Choroid plexus epithelial cell (primary cell): Measurements from ENCODE around the gene DCLRE1C.
"Not testable (repeated sequence)": the region's sequence is repeated elsewhere in the genome, so short reads cannot be mapped to it uniquely, and the experiment has no call there.

Experiments used
- DNase-seq: peaks from one replicate; pipeline ENCODE4 v3.0.0-alpha.2; 2010; ENCODE audit warnings: low read depth
- H3K4me3 ChIP-seq: 2 replicates; pipeline ENCODE4 v1.5.1; 2011; ENCODE audit warnings: low read depth, mild to moderate bottlenecking, control low read depth, low read length, moderate library complexity
- CTCF ChIP-seq: conservative IDR thresholded peaks from 2 replicates; pipeline ENCODE4 v1.5.1; 2011; ENCODE audit warnings: low read depth, mild to moderate bottlenecking, control low read depth, inconsistent platforms, low read length, moderate library complexity

Gene DCLRE1C

GRCh38 chr10:14952851-14953423 lies 959 bp downstream of the DCLRE1C start:
- peak overlapping the region; percentile 85 for H3K4me3 ChIP-seq
- no peak for TF ChIP-seq CTCF
- DNase-seq = peak; percentile 25

- peak; percentile 40 for DNase-seq
- H3K4me3 ChIP-seq = no peak overlapping the region
- no peak for TF ChIP-seq CTCF
Observed at GRCh38 chr10:14949291-14949690, 4.6 kb downstream of the DCLRE1C start.

- no peak for DNase-seq
- H3K4me3 ChIP-seq = no peak overlapping the region
- no peak for TF ChIP-seq CTCF
Observed at GRCh38 chr10:14947268-14947667, 6.6 kb downstream of the DCLRE1C start.

GRCh38 chr10:14945108-14945507 lies 8.8 kb downstream of the DCLRE1C start:
- DNase-seq = no peak
- no peak for TF ChIP-seq CTCF
- no peak overlapping the region for H3K4me3 ChIP-seq

GRCh38 chr10:14942950-14943338 lies 11.0 kb downstream of the DCLRE1C start:
- not testable (repeated sequence) for DNase-seq, H3K4me3 ChIP-seq

GRCh38 chr10:14942147-14942949 lies 11.5 kb downstream of the DCLRE1C start:
- not testable (repeated sequence) for H3K4me3 ChIP-seq, DNase-seq

GRCh38 chr10:14938971-14939370 lies 14.9 kb downstream of the DCLRE1C start:
- DNase-seq = peak; percentile 18
- not testable (repeated sequence) for H3K4me3 ChIP-seq

GRCh38 chr10:14936584-14936983 lies 17.3 kb downstream of the DCLRE1C start:
- no peak for TF ChIP-seq CTCF
- H3K4me3 ChIP-seq = no peak overlapping the region
- no peak for DNase-seq
